Esophagus squamous epithelium (tissue), 5 donors: ENCODE results near the gene EDAR. TPM values are rescaled to one million over a fixed set of nuclear protein-coding genes. Genes with fewer than 3 reads are reported as not detected.

Experiments used
- DNase-seq: peaks from one replicate; lab custom pipeline; 2025; lab: John Stamatoyannopoulos, UW
- H3K27ac ChIP-seq, 4 donors: fragments of 200-600 bp; sonication (generic); one replicate each; pipeline ENCODE4 v1.5.1; 2016 to 2019; ENCODE audit warnings: mild to moderate bottlenecking in 1 of 4
- H3K27me3 ChIP-seq, 4 donors: fragments of 200-600 bp; sonication (generic); 1 replicate in 3 of 4; 2 replicates in 1 of 4; pipeline versions ENCODE4 v1.5.1 to v1.6.0; 2017 to 2021; ENCODE audit warnings: antibody characterized with exemption in 1 of 4
- H3K36me3 ChIP-seq, 3 donors: fragments of 200-600 bp; sonication (generic); one replicate each; pipeline ENCODE4 v1.5.1; 2016 to 2019
- H3K4me1 ChIP-seq, 3 donors: fragments of 200-600 bp; sonication (generic); one replicate each; pipeline ENCODE4 v1.5.1; 2017 to 2019
- H3K4me3 ChIP-seq, 4 donors: fragments of 200-600 bp; sonication (generic); 1 replicate in 3 of 4; 2 replicates in 1 of 4; pipeline ENCODE4 v1.5.1; 2016 to 2019; ENCODE audit warnings: mild to moderate bottlenecking in 2 of 4, moderate library complexity in 1 of 4
- H3K9me3 ChIP-seq, 3 donors: fragments of 200-600 bp; sonication (generic); one replicate each; pipeline ENCODE4 v1.5.1; 2016 to 2019
- POLR2A ChIP-seq, 4 donors: fragments of 450-650 bp; IDR thresholded peaks; one replicate each; pipeline ENCODE4 v1.6.1; 2017; ENCODE audit warnings: antibody characterized with exemption in 4 of 4, mild to moderate bottlenecking in 4 of 4, moderate library complexity in 3 of 4
- WGBS, 2 donors: methylation state at CpG; one replicate each; pipeline ENCODE4 v1.1.5; 2018; 5-methylcytosine and 5-hydroxymethylcytosine counted together
- intact Hi-C: fragments of 100-400 bp; cut with DNase I; formaldehyde crosslinking; loops from one replicate; pipeline ENCODE4 v1.15.0; 2022
- total RNA-seq, 4 donors: library from RNA; depleted of rRNA; stranded (reverse); fragments of >200 nt; gene quantifications; one replicate each; pipeline ENCODE4 v1.1.0, GENCODE V29; 2016
- TF ChIP-seq, protein P1 (sequence below), 6 experiments: fragments of 450-650 bp in 4 of 6; fragments of 200-600 bp in 2 of 6; sonication (generic) in 2 of 6; IDR thresholded peaks; one replicate each; pipeline ENCODE4 v1.5.1; 2016 to 2019; ENCODE audit warnings: antibody characterized with exemption in 6 of 6, mild to moderate bottlenecking in 4 of 6, moderate library complexity in 4 of 6
- donor health status: DM: yes; HTN: yes; CAD: no.

Gene EDAR
- total RNA-seq, 4 donors from 2014 or later = 3.9 to 5.3 (median 4.4) TPM

DNA sequence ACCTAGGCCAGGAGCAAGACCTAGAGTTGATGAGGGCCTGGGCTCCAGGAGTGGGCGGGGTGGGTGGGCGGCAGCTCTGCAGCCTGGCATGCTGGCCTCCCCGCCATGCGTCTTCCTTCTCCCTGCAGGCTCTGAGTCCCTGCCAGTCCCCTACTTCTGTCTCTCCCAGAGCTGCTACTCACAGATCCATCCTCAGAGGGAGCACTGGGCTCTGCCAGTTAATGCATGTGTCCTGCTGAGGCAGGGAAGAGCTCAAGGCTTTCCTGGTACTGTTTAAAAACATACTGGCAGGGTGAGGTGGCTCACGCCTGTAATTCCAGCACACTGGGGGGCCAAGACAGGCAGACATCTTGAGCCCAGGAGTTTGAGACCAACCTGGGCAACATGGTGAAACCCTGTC is 38.7 kb upstream of the EDAR start:
- Histone ChIP-seq H3K4me1 (peaks cover 2 to 16% (median 6%) of the 10 kb centered on the region in 3 donors), H3K36me3 (no peaks in the 10 kb centered on the region), H3K9me3 (no peaks in the 10 kb centered on the region), H3K4me3 (no peak overlapping the region), H3K27me3 (peaks cover 0 to 9% (median 0%) of the 10 kb centered on the region in 4 donors), H3K27ac (no peak overlapping the region)
- no peak for DNase-seq
- no peak for TF ChIP-seq POLR2A (IDR thresholded peaks at IDR 0.05)
- TF ChIP-seq, protein P1, sequence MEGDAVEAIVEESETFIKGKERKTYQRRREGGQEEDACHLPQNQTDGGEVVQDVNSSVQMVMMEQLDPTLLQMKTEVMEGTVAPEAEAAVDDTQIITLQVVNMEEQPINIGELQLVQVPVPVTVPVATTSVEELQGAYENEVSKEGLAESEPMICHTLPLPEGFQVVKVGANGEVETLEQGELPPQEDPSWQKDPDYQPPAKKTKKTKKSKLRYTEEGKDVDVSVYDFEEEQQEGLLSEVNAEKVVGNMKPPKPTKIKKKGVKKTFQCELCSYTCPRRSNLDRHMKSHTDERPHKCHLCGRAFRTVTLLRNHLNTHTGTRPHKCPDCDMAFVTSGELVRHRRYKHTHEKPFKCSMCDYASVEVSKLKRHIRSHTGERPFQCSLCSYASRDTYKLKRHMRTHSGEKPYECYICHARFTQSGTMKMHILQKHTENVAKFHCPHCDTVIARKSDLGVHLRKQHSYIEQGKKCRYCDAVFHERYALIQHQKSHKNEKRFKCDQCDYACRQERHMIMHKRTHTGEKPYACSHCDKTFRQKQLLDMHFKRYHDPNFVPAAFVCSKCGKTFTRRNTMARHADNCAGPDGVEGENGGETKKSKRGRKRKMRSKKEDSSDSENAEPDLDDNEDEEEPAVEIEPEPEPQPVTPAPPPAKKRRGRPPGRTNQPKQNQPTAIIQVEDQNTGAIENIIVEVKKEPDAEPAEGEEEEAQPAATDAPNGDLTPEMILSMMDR (IDR thresholded peaks at IDR 0.05) = no peak
- intact Hi-C loops = no loop called here
- 87% methylated on average over 3 of the region's 5 CpGs for WGBS, 2 donors

DNA sequence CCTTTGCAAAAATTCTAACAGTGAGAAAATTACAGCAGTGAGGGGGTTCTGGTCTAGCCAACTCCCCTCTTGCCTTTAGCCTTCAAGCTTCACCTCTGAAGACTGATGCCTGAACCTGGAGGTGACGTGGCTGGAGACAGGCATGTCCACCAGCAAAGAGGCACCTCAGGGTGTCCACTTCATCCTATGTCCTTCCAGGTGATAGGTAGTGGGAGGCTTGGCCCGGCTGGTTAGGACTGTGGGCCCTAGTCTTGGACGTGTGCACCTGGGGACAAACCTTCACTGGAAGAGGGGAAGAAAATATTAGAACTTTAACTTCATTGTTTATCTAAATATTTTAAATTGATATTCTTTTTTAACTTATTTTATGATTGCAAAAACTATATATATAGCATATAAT is 35.5 kb upstream of the EDAR start:
- WGBS, 2 donors = 78 to 88% methylated on average over 3 of the region's 3 CpGs
- intact Hi-C loops = no loop called here
- H3K27ac ChIP-seq = no peak overlapping the region

DNA sequence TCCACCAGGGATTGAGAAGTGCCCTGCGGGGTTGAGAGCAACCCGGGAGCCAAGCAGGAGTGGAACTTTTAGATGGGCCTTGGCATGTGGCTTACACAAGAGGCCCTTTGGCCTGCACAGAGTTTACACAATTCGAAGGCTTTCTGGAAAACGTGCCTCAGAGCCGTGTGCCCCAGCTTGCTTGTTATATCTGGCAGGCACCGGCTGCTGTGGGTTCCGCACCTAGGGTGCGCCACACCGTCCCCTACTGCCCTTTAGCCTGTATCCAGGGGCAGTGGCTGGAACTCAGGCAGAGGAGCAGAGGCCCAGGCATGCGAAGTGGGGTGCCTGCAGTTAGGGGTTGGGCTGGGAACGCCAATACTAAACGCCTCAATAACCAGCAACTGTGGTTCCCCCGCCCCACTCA is 32.9 kb upstream of the EDAR start:
- no peak overlapping the region for H3K4me3 ChIP-seq
- H3K9me3 ChIP-seq = no peaks in the 10 kb centered on the region
- H3K27me3 ChIP-seq = peaks cover 0 to 8% (median 0%) of the 10 kb centered on the region in 4 donors
- TF ChIP-seq POLR2A (IDR thresholded peaks at IDR 0.05) = no peak
- TF ChIP-seq, protein P1 (IDR thresholded peaks at IDR 0.05) = no peak
- 53 to 83% methylated on average over 2 to 5 of the region's 13 CpGs for WGBS, 2 donors
- H3K36me3 ChIP-seq = no peaks in the 10 kb centered on the region
- H3K4me1 ChIP-seq = peaks cover 0 to 6% (median 0%) of the 10 kb centered on the region in 3 donors
- no peak for DNase-seq
- intact Hi-C loops = no loop called here
- no peak overlapping the region for H3K27ac ChIP-seq

More for the DNA sequence above, 35.5 kb upstream of the EDAR start:
- Histone ChIP-seq H3K4me3 (no peak overlapping the region), H3K27me3 (peaks cover 0 to 3% (median 0%) of the 10 kb centered on the region in 4 donors), H3K36me3 (no peaks in the 10 kb centered on the region), H3K9me3 (no peaks in the 10 kb centered on the region), H3K4me1 (peaks cover 0 to 6% (median 0%) of the 10 kb centered on the region in 3 donors)
- TF ChIP-seq POLR2A (IDR thresholded peaks at IDR 0.05) = no peak
- TF ChIP-seq, protein P1 (IDR thresholded peaks at IDR 0.05) = no peak
- DNase-seq = no peak

DNA sequence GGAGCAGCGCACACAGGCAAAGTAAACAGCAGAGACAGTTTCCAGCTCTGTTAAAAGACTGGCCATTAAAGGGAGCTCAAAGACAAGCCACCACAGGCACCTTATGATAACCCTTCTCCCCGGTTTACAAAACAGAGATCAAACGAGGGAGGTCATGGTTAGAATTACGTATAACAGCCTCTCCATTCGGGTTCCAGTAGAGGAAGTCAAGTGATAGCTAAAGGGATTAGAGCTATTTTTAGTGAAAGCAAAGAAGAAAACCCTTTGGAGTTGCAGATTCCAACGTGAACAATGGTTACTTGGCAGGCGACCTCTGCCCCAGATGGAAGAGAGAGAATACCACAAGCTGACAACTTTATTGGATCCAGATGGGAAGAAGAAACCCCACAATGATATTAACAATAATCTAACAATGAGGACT is 31.2 kb upstream of the EDAR start:
- Histone ChIP-seq H3K36me3 (no peaks in the 10 kb centered on the region), H3K27me3 (peaks cover 0 to 8% (median 0%) of the 10 kb centered on the region in 4 donors), H3K4me1 (peaks cover 0 to 6% (median 0%) of the 10 kb centered on the region in 3 donors), H3K27ac (no peak overlapping the region), H3K4me3 (no peak overlapping the region), H3K9me3 (no peaks in the 10 kb centered on the region)
- WGBS, 2 donors = 19 to 21% methylated on average over 7 of the region's 7 CpGs
- TF ChIP-seq, protein P1 (IDR thresholded peaks at IDR 0.05) = no peak
- no peak for TF ChIP-seq POLR2A (IDR thresholded peaks at IDR 0.05)
- intact Hi-C loops = no loop called here
- no peak for DNase-seq

DNA sequence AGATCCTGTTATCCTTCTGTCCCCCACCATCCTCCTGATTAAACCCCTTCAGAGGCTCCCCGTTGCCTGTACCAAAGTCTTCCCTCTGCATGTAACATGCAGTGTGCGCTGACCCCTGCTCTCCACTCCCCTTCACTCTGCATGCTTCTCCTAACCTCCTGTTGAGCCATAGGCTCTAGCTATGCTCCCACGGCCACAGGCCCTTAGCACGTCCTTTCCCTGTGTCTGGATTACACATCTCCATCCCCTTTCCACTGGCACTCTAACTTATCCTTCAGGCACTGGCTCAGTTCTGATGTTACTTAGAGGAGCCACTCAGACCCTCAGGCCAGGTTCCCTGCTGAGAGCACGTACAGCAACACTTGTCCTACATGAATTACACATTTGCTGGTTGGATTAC is 29.4 kb upstream of the EDAR start:
- no peak for TF ChIP-seq POLR2A (IDR thresholded peaks at IDR 0.05)
- TF ChIP-seq, protein P1 (IDR thresholded peaks at IDR 0.05) = no peak
- 84 to 89% methylated on average over 5 of the region's 5 CpGs for WGBS, 2 donors
- intact Hi-C loops = no loop called here
- H3K27me3 ChIP-seq = peaks cover 0 to 8% (median 0%) of the 10 kb centered on the region in 4 donors
- H3K9me3 ChIP-seq = no peaks in the 10 kb centered on the region
- no peak overlapping the region for H3K4me3 ChIP-seq
- no peak for DNase-seq
- no peak overlapping the region for H3K27ac ChIP-seq
- H3K36me3 ChIP-seq = no peaks in the 10 kb centered on the region
- H3K4me1 ChIP-seq = peaks cover 0 to 6% (median 0%) of the 10 kb centered on the region in 3 donors
